CD14-positive monocyte (primary cell): Measurements from ENCODE around the gene CD2AP. TPM values are rescaled to one million over a fixed set of nuclear protein-coding genes. Genes with fewer than 3 reads are reported as not detected.

Experiments used
- DNase-seq, 3 donors: peaks; one replicate each; pipeline ENCODE4 v3.0.0-alpha.2; 2011 to 2022
- H2AFZ ChIP-seq: 2 replicates; pipeline ENCODE4 v1.6.0; 2012; ENCODE audit warnings: mild to moderate bottlenecking, low read depth, low read length, inconsistent platforms; ENCODE audit not compliant: insufficient read depth, poor library complexity, severe bottlenecking
- H3K27ac ChIP-seq, 2 donors: 1 replicate in 1 of 2; 2 replicates in 1 of 2; pipeline ENCODE4 v1.5.1; 2012 to 2013; ENCODE audit warnings: low read length in 2 of 2, control low read depth in 1 of 2, inconsistent platforms in 1 of 2, low read depth in 1 of 2, mild to moderate bottlenecking in 1 of 2
- H3K27me3 ChIP-seq, 2 donors: one replicate each; pipeline versions ENCODE4 v1.6.0 to v1.6.1; 2011 to 2013; ENCODE audit warnings: low read length in 2 of 2; ENCODE audit not compliant: control insufficient read depth in 2 of 2, insufficient read depth in 2 of 2
- H3K36me3 ChIP-seq, 2 donors: replicated peaks in 1 of 2; 1 replicate in 1 of 2; 2 replicates in 1 of 2; pipeline versions ENCODE4 v1.5.1 to v1.6.1; 2012 to 2013; ENCODE audit warnings: low read length in 2 of 2, control low read depth in 1 of 2, inconsistent platforms in 1 of 2, mild to moderate bottlenecking in 1 of 2; ENCODE audit not compliant: insufficient read depth in 2 of 2, control insufficient read depth in 1 of 2
- H3K4me1 ChIP-seq, 2 donors: 1 replicate in 1 of 2; 2 replicates in 1 of 2; pipeline versions ENCODE4 v1.5.1 to v1.6.1; 2012 to 2013; ENCODE audit warnings: low read length in 2 of 2, control low read depth in 1 of 2, inconsistent platforms in 1 of 2, mild to moderate bottlenecking in 1 of 2, moderate library complexity in 1 of 2; ENCODE audit not compliant: insufficient read depth in 2 of 2, control insufficient read depth in 1 of 2
- H3K4me2 ChIP-seq: replicated peaks from 2 replicates; pipeline ENCODE3; 2012; ENCODE audit warnings: low read length, moderate library complexity, mild to moderate bottlenecking; ENCODE audit not compliant: poor library complexity, severe bottlenecking; ENCODE audit errors: extremely low read depth
- H3K4me3 ChIP-seq, 3 experiments: fragments of 200-600 bp in 1 of 3; sonication (generic) in 1 of 3; replicated peaks in 1 of 3; 1 replicate in 2 of 3; 2 replicates in 1 of 3; pipeline ENCODE4 v1.5.1; 2011 to 2013; ENCODE audit warnings: low read length in 3 of 3, mild to moderate bottlenecking in 3 of 3, control low read depth in 2 of 3, low read depth in 2 of 3, inconsistent platforms in 1 of 3, moderate library complexity in 1 of 3
- H3K79me2 ChIP-seq: 2 replicates; pipeline ENCODE4 v1.6.0; 2012; ENCODE audit warnings: mild to moderate bottlenecking, control low read depth, inconsistent platforms, low read length, moderate library complexity; ENCODE audit not compliant: insufficient read depth
- H3K9ac ChIP-seq: 2 replicates; pipeline ENCODE4 v1.6.0; 2017; ENCODE audit warnings: low read length, mild to moderate bottlenecking; ENCODE audit not compliant: insufficient read depth, poor library complexity, severe bottlenecking
- H3K9me3 ChIP-seq, 2 donors: replicated peaks in 1 of 2; 1 replicate in 1 of 2; 2 replicates in 1 of 2; pipeline versions ENCODE4 v1.5.1 to v1.6.1; 2012 to 2013; ENCODE audit warnings: low read length in 2 of 2, control low read depth in 1 of 2; ENCODE audit not compliant: control insufficient read depth in 1 of 2, insufficient read depth in 1 of 2
- H4K20me1 ChIP-seq: 2 replicates; pipeline ENCODE4 v1.6.0; 2012; ENCODE audit warnings: mild to moderate bottlenecking, low read length, control low read depth, moderate library complexity; ENCODE audit not compliant: insufficient read depth
- H3K27ac Mint-ChIP-seq, 7 donors: one replicate each; pipeline ENCODE4 v1.8.0; 2020; ENCODE audit warnings: mild to moderate bottlenecking in 7 of 7, mixed read lengths in 7 of 7, moderate library complexity in 6 of 7, inconsistent platforms in 2 of 7
- H3K27me3 Mint-ChIP-seq, 3 donors: one replicate each; pipeline ENCODE4 v1.8.0; 2021 to 2022; ENCODE audit warnings: low read depth in 3 of 3, mild to moderate bottlenecking in 3 of 3, mixed read lengths in 3 of 3, moderate library complexity in 3 of 3, inconsistent platforms in 1 of 3
- H3K36me3 Mint-ChIP-seq, 2 donors: one replicate each; pipeline ENCODE4 v1.8.0; 2020; ENCODE audit warnings: mixed read lengths in 2 of 2, inconsistent platforms in 1 of 2, mild to moderate bottlenecking in 1 of 2
- H3K4me1 Mint-ChIP-seq: one replicate; pipeline ENCODE4 v1.8.0; 2020; ENCODE audit warnings: mild to moderate bottlenecking, mixed read lengths
- H3K4me3 Mint-ChIP-seq, 2 donors: one replicate each; pipeline ENCODE4 v1.8.0; 2020; ENCODE audit warnings: mild to moderate bottlenecking in 2 of 2, mixed read lengths in 2 of 2, moderate library complexity in 1 of 2
- H3K9me3 Mint-ChIP-seq, 7 donors: one replicate each; pipeline ENCODE4 v1.8.0; 2020 to 2022; ENCODE audit warnings: mixed read lengths in 7 of 7, mild to moderate bottlenecking in 6 of 7, moderate library complexity in 6 of 7, inconsistent platforms in 2 of 7
- CTCF ChIP-seq: fragments of 200-600 bp; IDR thresholded peaks from one replicate; pipeline ENCODE4 v1.8.0; 2022; ENCODE audit warnings: antibody characterized with exemption, mild to moderate bottlenecking
- WGBS: methylation state at CpG from one replicate; pipeline ENCODE4 v1.1.5; 2013; ENCODE audit warnings: missing lambda C conversion rate; ENCODE audit not compliant: insufficient coverage; 5-methylcytosine and 5-hydroxymethylcytosine counted together
- intact Hi-C, 2 donors: fragments of 100-400 bp; cut with micrococcal nuclease; formaldehyde crosslinking; loops; one replicate each; pipeline versions ENCODE4 v1.15.0 to v1.15.1; 2023
- polyA plus RNA-seq, 3 donors: library from polyadenylated mRNA; depleted of rRNA in 1 of 3; unstranded in 2 of 3; stranded (reverse) in 1 of 3; fragments of 300-500 nt in 2 of 3; fragments of >200 nt in 1 of 3; fragmentation: Illumina TruSeq in 2 of 3; gene quantifications; 1 replicate in 2 of 3; 2 replicates in 1 of 3; pipeline ENCODE4 v1.2.3, GENCODE V29; 2012 to 2021

Gene CD2AP
- polyA plus RNA-seq, 3 donors, result 1.5 to 2.4 (median 2.0) TPM

DNA sequence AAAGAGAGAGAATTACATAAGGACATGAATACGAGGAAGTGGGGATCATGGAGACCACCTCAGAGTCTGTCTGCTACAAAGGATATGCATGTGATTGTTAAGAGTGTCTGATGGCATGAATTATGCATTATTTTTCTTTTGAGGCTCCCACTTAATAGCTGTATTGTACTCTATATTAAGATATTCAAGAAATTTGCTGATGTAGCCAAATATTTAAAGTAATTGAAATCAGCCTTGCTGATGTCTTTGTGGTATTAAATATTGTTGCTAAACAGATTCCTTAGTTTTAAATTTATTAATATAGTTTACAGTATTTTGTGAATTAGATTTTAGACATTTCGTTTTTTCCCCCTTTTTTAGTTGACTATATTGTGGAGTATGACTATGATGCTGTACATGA is 25.3 kb downstream of the CD2AP start:
- Mint-ChIP-seq H3K27ac (no peak overlapping the region), H3K9me3 (peaks cover 2 to 12% (median 4%) of the 10 kb centered on the region in 7 donors), H3K4me3 (no peak overlapping the region), H3K36me3 (peaks cover 11% of the 10 kb centered on the region in 2 donors), H3K4me1 (peaks cover 9% of the 10 kb centered on the region), H3K27me3 (peaks cover 0 to 1% (median 0%) of the 10 kb centered on the region in 3 donors)
- Histone ChIP-seq H3K36me3 (peaks cover 2 to 9% of the 10 kb centered on the region in 2 donors), H3K4me2 (no peak overlapping the region), H4K20me1 (no peaks in the 10 kb centered on the region), H3K9me3 (peaks cover 0 to 3% of the 10 kb centered on the region in 2 donors), H2AFZ (no peak overlapping the region), H3K9ac (no peak overlapping the region), H3K27me3 (no peaks in the 10 kb centered on the region), H3K4me1 (no peaks in the 10 kb centered on the region), H3K79me2 (peaks cover 31% of the 10 kb centered on the region), H3K4me3 (no peak overlapping the region), H3K27ac (no peak overlapping the region)
- intact Hi-C loops, result no loop called here
- DNase-seq, result no peak
- TF ChIP-seq CTCF, result no peak
- 75% methylated on average over 2 of the region's 2 CpGs for WGBS

GRCh38 chr6:47509937-47510336 is 32.3 kb downstream of the CD2AP start:
- WGBS, result no CpG with 5 or more reads among the region's 1 CpG
- Histone ChIP-seq H3K27ac (no peak overlapping the region), H3K4me1 (no peaks in the 10 kb centered on the region), H3K9ac (no peak overlapping the region), H3K27me3 (no peaks in the 10 kb centered on the region), H3K4me3 (no peak overlapping the region), H3K79me2 (no peaks in the 10 kb centered on the region), H2AFZ (no peak overlapping the region), H3K4me2 (no peak overlapping the region), H4K20me1 (no peaks in the 10 kb centered on the region), H3K36me3 (peaks cover 0 to 22% of the 10 kb centered on the region in 2 donors), H3K9me3 (peaks cover 14 to 15% of the 10 kb centered on the region in 2 donors)
- no peak overlapping the region for H3K27ac Mint-ChIP-seq
- no peaks in the 10 kb centered on the region for H3K27me3 Mint-ChIP-seq
- intact Hi-C loops, result no loop called here
- H3K4me1 Mint-ChIP-seq, result no peaks in the 10 kb centered on the region
- H3K4me3 Mint-ChIP-seq, result no peak overlapping the region
- peaks cover 30 to 35% of the 10 kb centered on the region in 2 donors for H3K36me3 Mint-ChIP-seq
- DNase-seq, result no peak
- peaks cover 9 to 52% (median 21%) of the 10 kb centered on the region in 7 donors for H3K9me3 Mint-ChIP-seq
- TF ChIP-seq CTCF, result no peak
